ENCODE results near the gene IDUA.

DNA sequence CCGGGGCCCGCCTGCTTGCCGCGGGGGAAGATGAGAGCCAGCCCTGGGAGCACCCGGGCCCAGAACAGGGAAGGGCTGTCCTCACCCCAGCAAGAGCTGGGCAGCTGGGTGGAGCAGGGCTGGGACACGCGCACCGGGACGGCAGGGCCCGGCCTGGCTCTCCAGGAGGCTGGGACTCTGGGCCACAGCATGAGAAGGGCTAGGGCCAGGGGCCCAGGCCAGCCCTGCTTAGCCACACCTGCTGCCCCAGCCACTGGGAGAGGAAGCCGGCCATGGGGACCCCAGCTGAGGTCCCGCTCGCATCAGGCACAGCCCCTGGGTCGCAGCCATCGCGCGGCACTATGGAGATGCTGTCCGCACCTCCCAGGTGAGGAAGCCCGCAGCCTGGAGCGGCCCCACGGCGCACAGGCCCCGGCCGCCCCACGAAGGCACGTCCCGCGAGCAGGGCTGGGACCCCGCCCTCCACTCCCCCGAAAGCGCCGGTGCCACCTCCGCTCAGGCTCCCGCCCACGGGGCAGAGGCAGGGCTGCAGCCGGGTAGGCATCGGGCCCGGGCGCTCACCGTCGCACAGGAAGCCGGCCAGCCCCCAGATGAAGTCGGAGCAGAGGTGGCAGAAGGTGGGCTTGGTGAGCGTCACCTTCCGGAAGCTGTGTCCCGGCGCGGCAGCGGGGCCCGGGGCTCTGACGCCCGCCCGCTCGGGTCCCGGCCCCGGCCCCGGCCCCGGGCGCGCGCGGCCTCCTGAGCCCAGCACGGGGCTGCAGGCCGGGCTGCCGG, 14.0 kb upstream of the IDUA start:
- no peak for TF ChIP-seq CTCF (IDR thresholded peaks at IDR 0.05; ENCODE audit: low read depth, low read length)
- TF ChIP-seq EZH2phosphoT487 (IDR thresholded peaks at IDR 0.05; ENCODE audit: low read depth), result no peak

Data from OCI-LY3 (cell line).